Cardiac septum (tissue), 1 donor: Measurements from ENCODE around the gene C11orf65. TPM values are rescaled to one million over a fixed set of nuclear protein-coding genes. Genes with fewer than 3 reads are reported as not detected.
"Not testable (repeated sequence)": the region's sequence is repeated elsewhere in the genome, so short reads cannot be mapped to it uniquely, and the experiment has no call there.

Experiments
- DNase-seq: peaks from one replicate; pipeline ENCODE4 v3.0.0-alpha.2; 2020; ENCODE audit warnings: low spot score
- intact Hi-C: fragments of 100-400 bp; cut with DNase I; formaldehyde crosslinking; loops from one replicate; pipeline ENCODE4 v1.14.0; 2022
- total RNA-seq: library from RNA; stranded (reverse); fragmentation: NEBNext Ultra II Directional; extraction: Animal tissue kit (Norgen Biotek cat#: 25700); gene quantifications from one replicate; pipeline ENCODE4 v1.2.1, GENCODE V29; 2021
- donor health status: DM: no; HTN: no; CAD: no.

Gene C11orf65
- total RNA-seq, 1 donor from 2014 or later, result 0.62 TPM

DNA sequence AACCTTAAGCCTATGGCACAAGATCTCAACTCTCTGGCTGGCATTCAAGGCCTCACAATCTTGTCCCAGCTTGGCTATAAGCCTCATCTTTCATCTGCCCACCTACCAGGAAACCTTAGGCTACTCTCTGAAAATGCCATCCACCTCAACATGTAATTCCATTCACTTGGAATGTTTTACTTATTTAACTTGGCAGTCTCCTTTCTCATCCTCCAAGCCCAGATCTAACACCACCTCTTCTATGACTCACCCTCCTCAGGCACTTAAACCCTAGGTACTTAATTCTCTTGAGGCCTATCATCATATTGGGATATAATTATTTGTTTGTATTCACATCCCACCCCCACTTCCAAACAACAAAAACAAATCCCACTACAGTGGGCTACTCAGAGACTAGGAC is 15.8 kb upstream of the C11orf65 start:
- DNase-seq, result no peak
- intact Hi-C loops, result no loop called here

DNA sequence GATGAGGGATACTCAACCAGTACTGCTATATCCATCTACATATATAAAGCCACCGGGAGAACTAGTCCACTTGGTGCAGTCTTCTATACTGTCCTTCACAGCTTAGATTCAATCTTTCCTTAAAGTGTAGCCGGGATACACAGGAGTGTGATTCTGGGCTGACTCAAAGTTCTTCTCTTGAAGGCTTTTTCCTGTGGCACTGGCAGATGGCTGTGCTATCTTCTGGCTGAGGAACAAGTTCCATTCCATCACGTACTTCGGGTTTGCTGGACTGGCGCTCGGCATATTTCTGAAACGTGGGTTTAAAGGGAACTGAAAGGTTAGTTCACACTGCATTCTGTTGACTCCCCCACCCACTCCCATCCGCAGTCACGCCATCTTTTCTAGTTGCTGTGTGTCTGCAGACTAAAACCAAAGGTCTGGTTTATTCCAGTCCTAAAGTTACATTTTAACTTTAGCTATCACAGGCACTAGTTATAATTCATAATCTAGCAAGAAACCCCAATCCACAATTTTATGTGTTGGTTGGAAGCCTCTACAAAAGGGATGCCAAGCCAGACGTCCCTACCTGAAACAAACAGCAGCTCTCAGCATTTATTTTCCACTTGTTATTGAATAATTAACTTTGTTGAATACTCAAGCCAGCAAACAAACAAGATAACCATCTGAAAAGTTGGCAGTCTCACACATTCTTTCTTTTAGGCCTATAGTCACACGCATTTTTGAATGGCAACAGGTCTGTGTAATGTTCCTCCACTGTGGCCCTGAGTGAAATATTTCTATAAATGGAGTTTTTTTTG is 7.5 kb upstream of the C11orf65 start:
- no peak for DNase-seq

DNA sequence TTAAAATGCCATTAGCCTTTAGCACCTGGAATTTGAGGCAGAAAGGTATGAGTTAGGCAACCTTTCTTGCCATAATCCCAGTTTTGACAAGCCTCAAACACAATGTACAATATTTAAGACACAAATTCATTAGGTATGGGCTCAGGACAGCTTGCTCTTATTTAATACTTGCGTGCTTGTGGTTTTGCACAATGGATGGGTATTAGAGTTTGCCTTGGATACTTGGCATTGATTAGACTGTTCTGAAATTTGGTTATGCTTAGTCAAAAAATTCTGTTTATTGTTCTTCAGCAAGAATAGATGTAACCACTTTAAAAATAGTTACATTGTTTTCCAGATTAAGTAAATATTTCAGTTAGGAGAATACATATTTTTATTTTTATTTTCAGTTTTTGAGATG is 5.4 kb upstream of the C11orf65 start:
- intact Hi-C loops, result no loop called here
- no peak for DNase-seq

More for the DNA sequence above, 7.5 kb upstream of the C11orf65 start:
- intact Hi-C loops, result no loop called here

DNA sequence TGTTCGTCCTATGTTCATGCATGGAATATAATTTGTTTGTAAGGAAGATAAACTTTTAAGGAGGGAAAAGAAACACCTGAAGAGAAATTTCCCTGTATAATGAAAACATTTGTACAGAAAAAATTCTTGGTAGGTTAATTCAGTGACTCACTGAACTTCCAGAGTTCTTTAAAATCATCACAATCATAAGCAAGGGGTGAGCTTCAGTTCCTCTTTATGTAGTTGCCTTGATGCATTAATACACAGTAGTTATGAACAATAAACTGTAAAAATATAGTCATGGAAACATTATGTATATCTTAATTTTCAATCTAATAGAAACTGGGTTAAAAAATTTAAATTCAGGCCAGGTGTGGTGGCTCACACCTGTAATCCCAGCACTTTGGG is 1.1 kb upstream of the C11orf65 start:
- intact Hi-C loops, result loop anchor here (5.0 kb wide), 1 partner anchor 194 kb away; no protein-coding TSS in a partner anchor
- no peak for DNase-seq

DNA sequence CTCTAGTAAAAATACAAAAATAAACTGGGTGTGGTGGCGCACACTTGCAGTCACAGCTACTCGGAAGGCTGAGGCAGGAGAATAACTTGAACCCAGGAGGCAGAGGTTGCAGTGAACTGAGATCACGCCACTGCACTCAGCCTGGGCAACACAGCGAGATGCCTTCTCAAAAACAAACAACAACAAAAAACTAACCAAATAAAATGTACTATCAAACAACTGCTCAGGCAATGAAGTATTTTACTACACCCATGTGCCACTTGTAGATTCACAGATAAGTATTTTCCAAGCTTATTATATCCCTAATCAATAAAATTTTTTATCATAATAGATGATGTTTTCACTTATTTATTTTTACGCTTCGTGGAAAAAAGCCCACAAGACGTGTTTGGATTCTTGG is 924 bp downstream of the C11orf65 start:
- intact Hi-C loops, result loop anchor here (2.0 to 5.0 kb wide), 2 partner anchors 196 to 244 kb away; partner anchors contain the start of genes ATM and NPAT

DNA sequence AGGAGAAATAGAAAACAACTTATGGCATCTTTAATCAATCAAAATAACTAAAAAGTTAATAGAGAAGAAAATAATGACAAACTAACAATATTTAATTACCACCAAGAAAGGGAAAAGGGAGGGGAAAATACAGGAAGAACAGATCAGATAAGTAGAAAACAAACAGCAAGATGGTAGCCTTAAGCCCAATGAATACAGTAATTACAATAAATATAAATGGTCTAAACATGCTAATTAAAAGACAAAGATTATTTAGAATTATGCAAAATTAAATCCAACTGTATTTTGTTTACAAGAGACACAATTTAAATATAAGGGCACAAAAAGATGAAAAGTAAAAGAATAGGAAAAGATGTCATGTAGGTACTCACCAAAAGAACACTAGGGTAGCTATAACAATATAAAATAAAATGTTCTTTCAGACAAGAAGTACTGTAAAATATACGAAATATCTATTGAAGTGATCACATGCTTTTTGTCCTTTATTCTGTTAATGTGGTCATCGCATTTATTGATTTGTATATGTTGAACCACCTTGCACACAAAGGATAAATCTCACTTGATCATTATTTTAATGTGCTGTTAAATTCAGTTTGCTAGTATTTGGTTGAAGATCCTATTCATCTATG is 14.0 kb downstream of the C11orf65 start:
- intact Hi-C loops, result no loop called here
- no peak for DNase-seq

More for the DNA sequence above, 924 bp downstream of the C11orf65 start:
- no peak for DNase-seq

DNA sequence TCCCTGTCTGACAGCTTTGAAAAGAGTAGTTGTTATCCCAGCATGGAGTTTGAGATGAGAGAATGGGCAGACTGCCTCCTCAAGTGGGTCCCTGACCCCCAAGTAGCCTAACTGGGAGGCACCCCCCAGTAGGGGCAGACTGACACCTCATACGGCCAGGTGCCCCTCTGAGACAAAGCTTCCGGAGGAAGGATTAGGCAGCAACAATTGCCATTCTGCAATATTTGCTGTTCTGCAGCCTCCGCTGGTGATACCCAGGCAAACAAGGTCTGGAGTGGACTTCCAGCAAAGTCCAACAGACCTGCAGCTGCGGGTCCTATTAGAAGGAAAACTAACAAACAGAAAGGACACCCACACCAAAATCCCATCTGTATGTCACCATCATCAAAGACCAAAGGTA is 25.9 kb downstream of the C11orf65 start:
- intact Hi-C loops, DNase-seq: not testable (repeated sequence)

DNA sequence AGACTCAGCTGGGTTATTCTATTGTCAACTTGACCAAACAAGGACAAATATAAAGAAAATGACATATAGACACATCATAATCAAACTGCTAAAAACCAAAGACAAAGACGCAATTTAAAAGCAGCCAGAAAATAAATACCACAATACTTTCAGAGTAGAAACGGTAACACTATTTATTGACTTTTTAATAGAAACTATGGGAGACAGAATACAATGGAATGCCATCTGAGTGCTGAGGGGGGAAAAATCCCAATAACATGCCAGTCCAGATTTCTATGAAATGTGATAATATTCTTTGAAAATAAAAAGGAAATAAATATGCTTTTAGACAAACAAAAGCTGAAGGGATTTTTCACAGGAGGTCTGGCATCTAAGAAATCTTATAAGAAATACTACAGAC is 30.7 kb downstream of the C11orf65 start:
- DNase-seq, result no peak
- intact Hi-C loops, result no loop called here

DNA sequence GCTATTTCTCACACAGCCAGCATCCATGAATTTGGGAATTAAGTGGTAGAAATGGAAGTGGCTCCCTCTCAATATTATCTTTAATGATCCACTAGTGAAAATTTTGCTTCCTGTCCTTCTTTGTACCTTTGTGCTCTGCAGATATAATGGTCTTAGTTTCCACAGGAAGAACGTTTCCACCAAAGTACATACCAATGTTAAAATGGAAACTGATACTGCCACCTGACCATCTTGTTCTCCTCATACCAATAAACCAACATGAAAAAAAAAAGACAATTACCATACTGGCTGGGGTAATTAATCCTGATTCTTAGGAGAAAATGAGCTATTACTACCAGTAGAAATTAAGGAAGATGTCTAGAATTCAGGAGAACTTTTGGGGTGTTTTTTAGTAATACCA is 32.3 kb downstream of the C11orf65 start:
- intact Hi-C loops, result no loop called here
- no peak for DNase-seq

DNA sequence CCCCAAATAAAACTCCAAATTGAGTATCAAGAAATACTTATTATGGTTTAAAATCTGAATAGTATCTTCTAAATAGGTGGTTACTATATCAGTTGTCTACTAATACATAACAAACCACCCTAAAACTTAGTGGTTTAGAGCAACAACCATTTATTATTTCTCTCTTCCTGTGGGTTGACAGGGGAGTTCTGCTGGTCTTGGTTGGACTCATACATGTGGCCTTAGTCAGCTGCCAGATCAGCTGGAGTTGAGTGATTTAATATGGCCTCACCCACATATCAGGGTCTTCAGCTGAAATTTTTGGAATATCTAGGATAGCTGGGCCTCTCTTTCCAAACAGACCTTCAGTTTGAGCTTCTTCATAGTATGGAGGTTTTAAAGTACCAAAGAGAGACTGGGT is 34.5 kb downstream of the C11orf65 start:
- intact Hi-C loops, result no loop called here
- DNase-seq, result no peak

DNA sequence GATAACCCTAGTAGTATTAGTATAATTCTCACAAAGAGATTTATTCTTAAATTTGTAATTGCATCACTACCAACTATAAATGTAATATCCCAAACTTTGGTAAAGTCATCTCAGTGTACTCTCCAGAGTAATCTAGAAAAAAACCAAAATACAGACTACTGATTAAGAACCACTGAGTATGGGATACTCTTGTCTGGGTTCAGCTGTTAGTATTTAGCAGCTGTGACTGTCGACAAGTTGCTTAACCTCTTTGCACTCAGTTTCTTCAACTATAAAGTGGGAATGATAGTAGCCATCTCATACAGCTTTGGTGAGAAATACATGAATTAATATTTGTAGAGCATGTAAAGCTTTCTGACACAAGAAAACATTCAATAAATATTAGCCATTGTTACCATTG is 35.3 kb downstream of the C11orf65 start:
- intact Hi-C loops, result no loop called here
- no peak for DNase-seq

DNA sequence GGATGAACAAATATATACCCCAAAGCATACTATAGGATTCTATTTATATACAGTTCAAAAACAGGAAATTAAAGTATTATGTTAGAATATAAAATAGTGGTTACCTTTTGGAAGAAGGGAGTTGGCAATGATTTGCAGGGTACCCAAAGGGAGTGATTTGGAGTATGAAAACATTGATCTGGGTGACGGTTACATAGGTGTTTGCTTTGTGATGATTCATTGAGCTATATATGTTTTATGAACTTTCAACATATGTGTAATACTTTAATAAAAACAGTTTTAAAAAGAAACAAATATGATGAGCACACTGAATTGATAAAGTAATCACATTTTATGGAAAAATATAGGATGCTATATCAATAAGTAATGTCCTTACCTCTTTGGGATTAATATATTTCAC is 36.0 kb downstream of the C11orf65 start:
- no peak for DNase-seq
- intact Hi-C loops, result no loop called here

DNA sequence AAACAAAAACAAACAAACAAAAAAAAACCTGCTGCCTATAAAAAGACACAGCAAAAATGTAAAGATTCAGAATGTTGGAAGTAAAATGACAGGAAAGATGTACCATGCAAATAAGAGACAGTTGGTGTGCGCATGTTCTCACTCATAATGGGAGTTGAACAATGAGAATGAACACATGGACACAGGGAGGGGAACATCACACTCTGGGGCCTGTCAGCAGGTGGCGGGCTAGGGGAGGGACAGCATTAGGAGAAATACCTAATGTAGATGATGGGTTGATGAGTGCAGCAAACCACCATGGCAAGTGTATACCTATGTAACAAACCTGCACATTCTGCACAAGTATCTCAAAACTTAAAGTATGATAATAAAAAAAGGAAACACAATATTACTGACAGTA is 49.8 kb downstream of the C11orf65 start:
- intact Hi-C loops, DNase-seq: not testable (repeated sequence)

DNA sequence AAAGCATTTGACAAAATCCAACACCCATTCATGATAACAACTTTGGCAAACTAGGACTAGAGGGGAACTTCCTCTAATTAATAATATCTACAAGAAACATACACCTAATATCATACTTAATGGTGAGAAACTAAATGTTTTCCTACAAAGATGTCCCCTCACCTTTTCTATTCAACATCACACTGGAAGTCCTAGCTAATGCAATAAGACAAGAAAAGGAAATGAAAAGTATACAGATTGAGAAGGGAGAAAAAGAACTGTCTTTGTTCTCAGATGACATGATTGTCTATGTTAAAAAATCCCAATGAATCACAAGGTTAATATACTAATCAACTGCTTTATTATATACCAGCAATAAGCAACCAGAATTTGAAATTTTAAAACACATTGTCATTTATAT is 52.4 kb downstream of the C11orf65 start:
- DNase-seq, result no peak
- intact Hi-C loops, result no loop called here

DNA sequence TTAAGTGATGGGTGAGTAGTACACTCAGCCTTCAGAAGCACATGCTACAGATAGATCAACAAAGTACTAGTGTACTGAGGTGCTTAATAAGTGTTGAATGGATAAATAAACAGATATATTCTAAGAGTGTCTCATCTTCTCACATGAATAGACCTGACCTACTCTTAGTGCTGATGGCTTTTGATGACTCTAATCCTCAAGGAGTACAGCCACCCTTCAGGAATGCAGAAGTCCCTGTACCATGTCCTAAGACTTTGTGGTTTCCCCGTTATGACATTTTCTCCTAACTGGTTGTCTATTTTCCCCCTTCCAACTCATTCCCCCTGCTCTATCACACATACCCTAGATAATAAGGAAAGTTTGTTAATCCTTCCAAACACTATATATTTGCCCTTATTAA is 61.6 kb downstream of the C11orf65 start:
- no peak for DNase-seq
- intact Hi-C loops, result no loop called here

DNA sequence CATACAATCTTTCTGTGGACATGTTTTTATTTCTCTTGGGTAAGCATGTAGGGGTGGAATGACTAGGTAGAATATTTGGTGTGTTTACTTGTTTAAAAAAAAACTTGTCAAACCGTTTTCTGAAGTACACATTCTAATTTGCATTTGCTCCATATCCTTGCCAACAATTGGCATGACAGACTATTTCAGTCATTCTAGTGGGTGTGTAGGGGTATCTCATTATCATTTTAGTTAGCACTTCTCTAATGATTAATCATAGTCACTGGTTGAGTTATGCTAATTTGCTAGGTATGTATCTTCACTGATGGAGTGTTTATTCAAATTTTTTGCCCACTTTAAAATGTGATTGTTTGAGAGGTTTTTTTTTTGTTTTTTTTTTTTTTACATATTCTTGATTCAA is 64.3 kb downstream of the C11orf65 start:
- no peak for DNase-seq
- intact Hi-C loops, result no loop called here

DNA sequence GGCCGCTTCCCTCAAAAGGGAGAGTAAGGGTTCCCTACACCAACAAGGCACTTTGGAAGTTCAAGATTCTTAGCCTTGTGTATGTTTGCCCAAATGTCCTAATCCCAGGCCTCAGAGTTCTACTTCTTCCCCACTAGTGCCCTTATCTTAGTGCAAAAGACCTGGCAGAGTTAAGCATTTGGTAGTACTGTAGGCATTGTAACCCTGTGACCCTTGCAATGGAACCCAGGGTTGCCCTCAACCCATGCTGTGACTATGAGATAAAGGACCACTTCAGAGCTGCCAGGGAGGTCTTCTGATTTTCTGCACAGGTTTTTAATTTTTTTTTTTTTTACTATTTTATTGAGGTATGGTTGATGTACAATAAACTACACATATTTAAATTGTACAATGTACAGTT is 65.1 kb downstream of the C11orf65 start:
- no peak for DNase-seq
- intact Hi-C loops, result no loop called here

DNA sequence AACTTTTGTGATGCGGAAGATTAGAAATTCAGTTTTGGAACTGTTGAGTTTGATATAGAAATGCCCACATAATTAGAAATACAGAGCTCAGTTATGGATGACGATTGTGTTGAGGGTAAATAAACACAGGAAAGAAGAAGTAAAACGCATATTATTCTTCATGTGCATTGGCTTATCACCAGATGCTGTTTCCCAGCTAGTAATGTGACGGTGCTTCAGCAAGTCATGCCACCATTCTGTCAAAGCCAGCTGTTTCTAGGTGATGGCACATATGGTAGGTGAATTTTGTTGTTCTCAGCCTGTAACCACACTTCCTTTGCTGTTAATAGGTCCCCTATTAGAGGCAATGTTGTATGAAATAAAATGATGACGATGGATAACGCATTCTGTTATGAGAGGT is 68.9 kb downstream of the C11orf65 start:
- intact Hi-C loops, result no loop called here
- no peak for DNase-seq

DNA sequence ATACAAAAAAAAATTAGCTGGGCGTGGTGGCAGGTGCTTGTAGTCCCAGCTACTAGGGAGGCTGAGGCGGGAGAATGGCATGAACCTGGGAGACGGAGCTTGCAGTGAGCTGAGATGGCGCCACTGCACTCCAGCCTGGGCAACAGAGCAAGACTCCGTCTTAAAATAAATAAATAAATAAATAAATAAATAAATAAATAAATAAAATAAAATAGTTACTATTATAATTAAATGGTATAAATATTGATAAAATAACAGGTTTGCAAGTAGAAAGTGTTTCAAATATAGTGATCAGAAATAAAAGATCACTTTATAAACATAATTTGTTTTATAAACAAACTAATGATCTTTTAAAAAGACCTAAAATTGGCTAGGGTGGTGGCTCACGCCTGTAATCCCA is 70.7 kb downstream of the C11orf65 start:
- intact Hi-C loops, DNase-seq: not testable (repeated sequence)

DNA sequence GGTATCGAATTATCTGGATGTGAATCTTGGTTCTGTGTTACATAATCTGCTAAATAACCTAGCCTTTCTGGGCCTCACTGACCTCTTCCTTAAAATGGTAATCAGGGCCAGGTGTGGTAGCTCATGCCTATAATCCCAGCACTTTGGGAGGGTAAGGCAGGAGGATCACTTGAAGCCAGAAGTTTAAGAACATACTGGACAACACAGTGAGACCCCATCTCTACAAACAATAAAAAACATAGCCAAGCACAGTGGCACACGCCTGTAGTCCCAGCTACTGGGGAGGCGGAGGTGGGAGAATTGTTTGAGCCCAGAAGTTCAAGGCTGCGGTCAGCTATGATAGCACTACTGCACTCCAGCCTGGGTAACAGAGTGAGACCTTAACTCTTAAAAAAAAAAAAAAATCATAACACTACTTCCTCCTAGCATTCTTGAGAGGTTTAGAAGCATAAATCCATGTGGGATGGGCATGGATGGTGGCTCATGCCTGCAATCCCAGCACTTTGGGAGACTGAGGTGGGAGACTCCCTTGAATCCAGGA is 72.5 kb downstream of the C11orf65 start:
- DNase-seq, result no peak
- intact Hi-C loops, result no loop called here

DNA sequence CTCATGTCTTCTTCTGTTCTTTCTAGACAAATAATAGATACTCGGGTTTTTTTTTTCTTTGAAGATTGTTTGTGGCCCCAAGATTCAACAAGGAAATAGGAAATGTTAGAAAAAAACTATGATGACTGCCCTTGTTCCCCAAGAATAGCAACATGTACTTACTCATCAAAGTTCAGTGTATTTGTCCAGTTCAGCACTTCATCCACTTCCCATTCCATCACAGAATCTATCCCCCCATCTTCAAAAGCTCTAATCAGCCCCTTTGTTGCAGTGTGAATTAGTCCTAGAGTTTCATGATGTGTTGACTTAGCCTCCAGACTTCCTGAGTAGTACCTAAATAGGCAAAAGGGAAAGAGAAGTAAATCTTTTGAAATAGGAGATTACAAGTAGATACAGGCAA is 74.3 kb downstream of the C11orf65 start:
- intact Hi-C loops, result no loop called here
- DNase-seq, result no peak
